ENCODE data around the gene PYGM.

Gene PYGM

GRCh38 chr11:64758330-64759079 is 1.3 kb downstream of the PYGM start:
- Histone ChIP-seq H3K4me3 (ENCODE audit: low read depth in 1 of 2, low read length in 1 of 2) (no peak overlapping the region), H3K36me3 (peaks cover 62% of the 10 kb centered on the region), H3K27ac (no peak overlapping the region), H3K4me1 (ENCODE audit: control insufficient read depth in 1 of 2, insufficient read depth in 1 of 2, low read depth in 1 of 2, low read length in 1 of 2) (no peaks in the 10 kb centered on the region), H3K27me3 (no peaks in the 10 kb centered on the region), H3K9me3 (no peaks in the 10 kb centered on the region)
- no peak for TF ChIP-seq CTCF (IDR thresholded peaks at IDR 0.05)

- TF ChIP-seq CTCF (IDR thresholded peaks at IDR 0.05) = no peak
- H3K9me3 ChIP-seq = no peaks in the 10 kb centered on the region
- H3K27me3 ChIP-seq = no peaks in the 10 kb centered on the region
- no peak overlapping the region for H3K4me3 ChIP-seq (ENCODE audit: low read depth in 1 of 2, low read length in 1 of 2)
- no peaks in the 10 kb centered on the region for H3K4me1 ChIP-seq (ENCODE audit: control insufficient read depth in 1 of 2, insufficient read depth in 1 of 2, low read depth in 1 of 2, low read length in 1 of 2)
- no peak overlapping the region for H3K27ac ChIP-seq
- H3K36me3 ChIP-seq = peaks cover 62% of the 10 kb centered on the region
These were observed 2.0 kb downstream of the PYGM start for GRCh38 chr11:64757549-64758329.

DNA sequence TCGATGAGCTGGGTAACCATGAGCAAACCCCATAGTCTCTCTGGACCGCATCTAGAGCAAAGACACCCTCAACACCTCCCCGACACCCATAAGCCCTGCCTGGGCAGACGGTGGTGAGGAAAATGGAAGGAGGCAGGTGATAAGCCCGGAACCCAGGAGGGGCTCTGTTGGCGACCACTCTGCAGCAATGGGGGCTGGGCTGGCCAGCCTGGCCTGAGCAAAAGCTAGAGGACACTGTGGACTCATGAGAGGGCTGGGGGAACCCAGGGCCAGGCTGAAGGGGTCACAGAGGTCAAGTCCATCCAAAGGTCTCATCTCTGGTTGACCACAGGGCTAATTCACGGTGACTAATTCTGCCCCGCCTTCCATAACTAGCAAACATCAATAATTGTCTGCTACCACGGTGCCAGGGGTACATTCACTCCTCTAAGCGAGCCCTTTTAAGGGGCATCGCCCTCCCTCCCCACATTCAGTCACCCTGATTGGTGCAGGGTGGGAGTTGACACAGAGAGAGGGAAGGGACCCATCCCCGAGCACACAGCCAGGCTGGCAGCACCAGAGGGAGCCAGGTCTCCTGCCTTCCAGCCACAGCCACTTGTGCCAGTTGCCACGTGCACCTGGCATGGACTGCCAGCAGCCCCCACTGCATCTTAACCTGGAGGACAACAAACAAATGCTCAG is 4.0 kb downstream of the PYGM start:
- no peak overlapping the region for H3K4me3 ChIP-seq (ENCODE audit: low read depth in 1 of 2, low read length in 1 of 2)

GRCh38 chr11:64754919-64755662 is 4.7 kb downstream of the PYGM start:
- H3K27ac ChIP-seq = no peak overlapping the region
- H3K4me3 ChIP-seq (ENCODE audit: low read depth in 1 of 2, low read length in 1 of 2) = no peak overlapping the region
- H3K4me1 ChIP-seq (ENCODE audit: control insufficient read depth in 1 of 2, insufficient read depth in 1 of 2, low read depth in 1 of 2, low read length in 1 of 2) = no peaks in the 10 kb centered on the region
- peaks cover 64% of the 10 kb centered on the region for H3K36me3 ChIP-seq
- no peaks in the 10 kb centered on the region for H3K27me3 ChIP-seq
- H3K9me3 ChIP-seq = no peaks in the 10 kb centered on the region
- TF ChIP-seq CTCF (IDR thresholded peaks at IDR 0.05) = no peak

More for the DNA sequence above, 4.0 kb downstream of the PYGM start:
- TF ChIP-seq CTCF (IDR thresholded peaks at IDR 0.05) = no peak
- H3K27ac ChIP-seq = no peak overlapping the region
- H3K4me1 ChIP-seq (ENCODE audit: control insufficient read depth in 1 of 2, insufficient read depth in 1 of 2, low read depth in 1 of 2, low read length in 1 of 2) = no peaks in the 10 kb centered on the region
- peaks cover 64% of the 10 kb centered on the region for H3K36me3 ChIP-seq
- no peaks in the 10 kb centered on the region for H3K27me3 ChIP-seq
- H3K9me3 ChIP-seq = no peaks in the 10 kb centered on the region

Data from neutrophil (primary cell).